Endodermal cell (in vitro differentiated cells): ENCODE data around the gene SLC2A5. TPM values are rescaled to one million over a fixed set of nuclear protein-coding genes. Genes with fewer than 3 reads are reported as not detected.

Experiments
- DNase-seq: peaks from one replicate; pipeline ENCODE4 v3.0.0-alpha.2; 2017
- H3K27ac ChIP-seq: 2 replicates; pipeline ENCODE4 v1.5.1; 2013; ENCODE audit warnings: mild to moderate bottlenecking, low read depth, low read length, moderate library complexity
- H3K27me3 ChIP-seq: 2 replicates; pipeline ENCODE4 v1.6.1; 2013; ENCODE audit warnings: mild to moderate bottlenecking, low read length, moderate library complexity; ENCODE audit not compliant: insufficient read depth, control insufficient read depth, poor library complexity, severe bottlenecking
- H3K36me3 ChIP-seq: 2 replicates; pipeline ENCODE4 v1.7.0; 2013; ENCODE audit warnings: mild to moderate bottlenecking, low read length, moderate library complexity; ENCODE audit not compliant: control insufficient read depth, insufficient read depth
- H3K4me1 ChIP-seq: one replicate; pipeline ENCODE4 v1.7.0; 2013; ENCODE audit warnings: low read length; ENCODE audit not compliant: control insufficient read depth, insufficient read depth
- H3K4me3 ChIP-seq: 2 replicates; pipeline ENCODE4 v1.5.1; 2013; ENCODE audit warnings: mild to moderate bottlenecking, low read length, moderate library complexity
- H3K9ac ChIP-seq: 2 replicates; pipeline ENCODE4 v1.6.1; 2013; ENCODE audit warnings: mild to moderate bottlenecking, low read length, moderate library complexity; ENCODE audit not compliant: poor library complexity, severe bottlenecking; ENCODE audit errors: extremely low read depth
- H3K9me3 ChIP-seq: 2 replicates; pipeline ENCODE4 v1.6.1; 2013; ENCODE audit warnings: mild to moderate bottlenecking, low read length, moderate library complexity; ENCODE audit not compliant: control insufficient read depth
- H3K27ac Mint-ChIP-seq: 2 replicates; pipeline ENCODE4 v1.8.0; 2020; ENCODE audit warnings: mixed read lengths
- H3K27me3 Mint-ChIP-seq: 2 replicates; pipeline ENCODE4 v1.8.0; 2021; ENCODE audit warnings: mild to moderate bottlenecking, mixed read lengths; ENCODE audit not compliant: insufficient read depth
- H3K36me3 Mint-ChIP-seq: 2 replicates; pipeline ENCODE4 v1.8.0; 2020; ENCODE audit warnings: low read depth, mixed read lengths
- H3K4me1 Mint-ChIP-seq: 2 replicates; pipeline ENCODE4 v1.8.0; 2020; ENCODE audit warnings: mixed read lengths
- H3K4me3 Mint-ChIP-seq: 2 replicates; pipeline ENCODE4 v1.8.0; 2020; ENCODE audit warnings: mild to moderate bottlenecking, moderate library complexity, mixed read lengths
- H3K9me3 Mint-ChIP-seq: 2 replicates; pipeline ENCODE4 v1.8.0; 2020; ENCODE audit warnings: mild to moderate bottlenecking, mixed read lengths
- CTCF ChIP-seq: fragments of 200-600 bp; sonication (generic); conservative IDR thresholded peaks from 2 replicates; pipeline ENCODE4 v1.5.0; 2021; ENCODE audit warnings: antibody characterized with exemption, mild to moderate bottlenecking
- WGBS, 2 experiments: methylation state at CpG; one replicate each; pipeline versions ENCODE4 v1.1.5 to v1.1.7; 2013; ENCODE audit warnings: missing lambda C conversion rate in 2 of 2, mixed read lengths in 1 of 2; ENCODE audit not compliant: insufficient coverage in 1 of 2, insufficient read length in 1 of 2; 5-methylcytosine and 5-hydroxymethylcytosine counted together
- total RNA-seq, 2 donors: library from RNA; stranded (reverse); fragmentation: NEBNext Ultra II Directional in 1 of 2; extraction: Animal tissue kit (Norgen Biotek cat#: 25700) in 1 of 2; gene quantifications; 2 replicates in 1 of 2; 3 replicates in 1 of 2; pipeline ENCODE4 v1.2.1, GENCODE V29; 2021

Gene SLC2A5
- total RNA-seq, 2 donors from 2014 or later = not detected

- Mint-ChIP-seq H3K9me3 (no peaks in the 10 kb centered on the region), H3K27ac (no peak overlapping the region), H3K36me3 (no peaks in the 10 kb centered on the region), H3K4me1 (peaks cover 7% of the 10 kb centered on the region), H3K27me3 (no peaks in the 10 kb centered on the region), H3K4me3 (no peak overlapping the region)
- Histone ChIP-seq H3K4me1 (no peaks in the 10 kb centered on the region), H3K27me3 (no peaks in the 10 kb centered on the region), H3K9ac (no peak overlapping the region), H3K27ac (no peak overlapping the region), H3K9me3 (no peaks in the 10 kb centered on the region), H3K4me3 (no peak overlapping the region), H3K36me3 (no peaks in the 10 kb centered on the region)
- TF ChIP-seq CTCF = no peak
- no peak for DNase-seq
- 89 to 92% methylated on average over 2 to 3 of the region's 6 CpGs for WGBS, 2 experiments
These were observed 17.0 kb downstream of the SLC2A5 start for GRCh38 chr1:9052272-9053049.

GRCh38 chr1:9051379-9051778 is 18.1 kb downstream of the SLC2A5 start:
- DNase-seq = no peak
- no peak overlapping the region for H3K4me3 ChIP-seq
- TF ChIP-seq CTCF = no peak
- no peaks in the 10 kb centered on the region for H3K27me3 ChIP-seq
- Mint-ChIP-seq H3K27ac (no peak overlapping the region), H3K4me3 (no peak overlapping the region), H3K9me3 (no peaks in the 10 kb centered on the region), H3K27me3 (no peaks in the 10 kb centered on the region), H3K36me3 (no peaks in the 10 kb centered on the region), H3K4me1 (peaks cover 7% of the 10 kb centered on the region)
- H3K9ac ChIP-seq = no peak overlapping the region
- H3K36me3 ChIP-seq = no peaks in the 10 kb centered on the region
- H3K9me3 ChIP-seq = no peaks in the 10 kb centered on the region
- H3K27ac ChIP-seq = no peak overlapping the region
- H3K4me1 ChIP-seq = no peaks in the 10 kb centered on the region
- no CpG with 5 or more reads among the region's 1 CpG for WGBS, 2 experiments

DNA sequence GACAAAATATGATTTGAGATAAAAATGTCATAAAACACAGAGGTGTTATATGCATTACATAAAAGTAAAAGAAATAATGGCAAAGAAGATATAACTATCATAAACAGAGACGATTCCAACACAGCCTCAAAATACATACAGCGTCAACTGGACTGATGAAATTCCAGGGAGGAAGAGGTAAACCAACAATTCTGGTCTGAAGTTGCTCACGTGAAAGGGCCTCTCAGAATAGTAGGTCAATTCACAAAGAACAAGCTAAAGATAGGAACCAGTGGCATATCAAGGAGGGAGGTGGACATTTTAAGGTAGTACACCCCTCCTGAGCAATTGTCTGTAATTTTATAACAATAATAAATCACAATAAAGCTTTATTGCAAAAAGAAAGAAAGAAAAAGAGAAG is 18.6 kb downstream of the SLC2A5 start:
- TF ChIP-seq CTCF = no peak
- Mint-ChIP-seq H3K27ac (no peak overlapping the region), H3K9me3 (no peaks in the 10 kb centered on the region), H3K27me3 (no peaks in the 10 kb centered on the region), H3K36me3 (no peaks in the 10 kb centered on the region), H3K4me1 (peaks cover 7% of the 10 kb centered on the region), H3K4me3 (no peak overlapping the region)
- Histone ChIP-seq H3K4me3 (no peak overlapping the region), H3K9me3 (no peaks in the 10 kb centered on the region), H3K4me1 (no peaks in the 10 kb centered on the region), H3K27me3 (no peaks in the 10 kb centered on the region), H3K27ac (no peak overlapping the region), H3K36me3 (no peaks in the 10 kb centered on the region), H3K9ac (no peak overlapping the region)
- DNase-seq = no peak
- 50 to 76% methylated on average over 1 to 3 of the region's 3 CpGs for WGBS, 2 experiments
